ENCODE measurements around the gene PIP5KL1. TPM values are rescaled to one million over a fixed set of nuclear protein-coding genes. Genes with fewer than 3 reads are reported as not detected.

PIP5KL1 gene
- total and polyA plus RNA-seq, 2 of the 8 experiments (the other 6 are each of a cell fraction or from before 2014, with no cell fraction given): 13.4 to 15.4 TPM

GRCh38 chr9:127935765-127936221, 5.2 kb upstream of the PIP5KL1 start:
- no peak overlapping the region for H3K27ac ChIP-seq (ENCODE audit: low read depth, low read length)
- H4K5ac ChIP-seq (ENCODE audit: insufficient read length, low read depth, low read length): no peak overlapping the region
- H2BK5ac ChIP-seq (ENCODE audit: low read depth, low read length): no peak overlapping the region
- no peak overlapping the region for H2AFZ ChIP-seq (ENCODE audit: low read length)
- H3K79me1 ChIP-seq (ENCODE audit: low read depth, low read length): peaks cover 10% of the 10 kb centered on the region
- CTCF ChIA-PET (ENCODE audit: partially characterized antibody): interaction anchor here (35.5 kb wide), 1 partner anchor 95 kb away, joined by 825 read pairs; no protein-coding TSS in a partner anchor
- H2AK5ac ChIP-seq (ENCODE audit: low read depth, low read length): no peak overlapping the region
- no peak overlapping the region for H3K23ac ChIP-seq (ENCODE audit: insufficient read length)
- H2BK12ac ChIP-seq (ENCODE audit: low read depth, low read length): no peak overlapping the region
- no peak for FAIRE-seq
- H3K23me2 ChIP-seq (ENCODE audit: low read depth, low read length): peaks cover 20% of the 10 kb centered on the region; the same call in 1 of the 2 replicates
- no peak overlapping the region for H3K4ac ChIP-seq (replicated peaks; ENCODE audit: insufficient read length, low read depth, low read length)
- H3K4me1 ChIP-seq (replicated peaks in 1 of 4; ENCODE audit: control insufficient read depth in 3 of 4, insufficient read depth in 4 of 4, low read length in 3 of 4): peaks cover 7 to 18% (median 13%) of the 10 kb centered on the region in 4 experiments
- POLR2A ChIA-PET (ENCODE audit: partially characterized antibody): no interaction called here
- peaks cover 0 to 15% of the 10 kb centered on the region in 2 experiments; a peak in 1 of 4 replicates for H3K79me2 ChIP-seq (ENCODE audit: control insufficient read depth in 1 of 2, insufficient read depth in 2 of 2, low read length in 2 of 2)
- no peak overlapping the region for H4K91ac ChIP-seq (replicated peaks; ENCODE audit: insufficient read length, low read length)
- H3K18ac ChIP-seq (ENCODE audit: extremely low read depth, low read length): no peak overlapping the region
- no peak overlapping the region for H3K56ac ChIP-seq (replicated peaks; ENCODE audit: insufficient read length, low read depth, low read length)
- H3K27me3 ChIP-seq (replicated peaks in 1 of 4; ENCODE audit: control insufficient read depth in 3 of 4, extremely low read depth in 1 of 4, insufficient read depth in 3 of 4, low read length in 3 of 4): no peaks in the 10 kb centered on the region
- no peak for DNase-seq (ENCODE audit: low read depth in 1 of 2, low spot score in 2 of 2)
- no peak overlapping the region for H2BK20ac ChIP-seq (ENCODE audit: low read length)
- H3K9ac ChIP-seq (replicated peaks in 1 of 4; ENCODE audit: extremely low read depth in 1 of 4, low read depth in 3 of 4, low read length in 3 of 4): no peak overlapping the region; a peak in 1 of 7 replicates
- H3K4me3 ChIP-seq (ENCODE audit: extremely low read depth in 1 of 4, insufficient read depth in 2 of 4, low read depth in 3 of 4, low read length in 4 of 4): no peak overlapping the region
- H2BK15ac ChIP-seq (ENCODE audit: low read length): no peak overlapping the region
- no peak overlapping the region for H3K14ac ChIP-seq (ENCODE audit: insufficient read length)
- peaks cover 1 to 22% of the 10 kb centered on the region in 2 experiments for H4K20me1 ChIP-seq (replicated peaks in 1 of 2; ENCODE audit: control insufficient read depth in 1 of 2, insufficient read depth in 2 of 2, low read length in 2 of 2)
- H4K8ac ChIP-seq (ENCODE audit: extremely low read depth, insufficient read depth, low read length): no peak overlapping the region
- H2BK120ac ChIP-seq (replicated peaks; ENCODE audit: low read depth, low read length): no peak overlapping the region
- peaks cover 0 to 3% (median 0%) of the 10 kb centered on the region in 4 experiments; a peak in 2 of 8 replicates for H3K36me3 ChIP-seq (ENCODE audit: control insufficient read depth in 2 of 4, insufficient read depth in 4 of 4, low read length in 3 of 4)
- no peak for TF ChIP-seq JUN (IDR thresholded peaks at IDR 0.05; ENCODE audit: low read depth, low read length)
- TF ChIP-seq ATF2 (IDR thresholded peaks at IDR 0.05; ENCODE audit: low read length): no peak
- no peak for TF ChIP-seq RXRA (IDR thresholded peaks at IDR 0.05; ENCODE audit: insufficient read depth, low read depth, low read length)
- no peak for TF ChIP-seq SP1 (IDR thresholded peaks at IDR 0.05; ENCODE audit: low read depth, low read length)
- TF ChIP-seq GABPA (IDR thresholded peaks at IDR 0.05; ENCODE audit: borderline replicate concordance, insufficient read depth, low read length): no peak
- TF ChIP-seq CTBP2 (IDR thresholded peaks at IDR 0.05; ENCODE audit: borderline replicate concordance, insufficient read depth, insufficient read length, low read length): no peak
- TF ChIP-seq NRF1 (IDR thresholded peaks at IDR 0.05; ENCODE audit: low read depth, low read length): no peak
- no peak for TF ChIP-seq KDM1A (IDR thresholded peaks at IDR 0.05; ENCODE audit: borderline replicate concordance, low read length)
- TF ChIP-seq HDAC6 (IDR thresholded peaks at IDR 0.05; ENCODE audit: low read depth, low read length): no peak
- no peak for TF ChIP-seq RBBP5 (IDR thresholded peaks at IDR 0.05; ENCODE audit: borderline replicate concordance, low read depth, low read length)
- no peak for TF ChIP-seq SIRT6 (IDR thresholded peaks at IDR 0.05; ENCODE audit: low read length)
- TF ChIP-seq POLR2A (IDR thresholded peaks at IDR 0.05; ENCODE audit: control extremely low read depth in 1 of 2, low read depth in 2 of 2, low read length in 2 of 2): no peak
- H3K4me2 ChIP-seq (ENCODE audit: insufficient read depth in 1 of 2, low read depth in 2 of 2, low read length in 2 of 2): peak overlapping the region in 1 of 2 experiments; percentile 84; a peak in 1 of 4 replicates
- no peaks in the 10 kb centered on the region for H3K9me3 ChIP-seq (ENCODE audit: insufficient read depth in 2 of 2, low read depth in 1 of 2, low read length in 1 of 2)
- 95% methylated on average over 4 of the region's 4 CpGs; no CpG with 5 or more reads in 1 of the 2 experiments for WGBS, 2 experiments (ENCODE audit: extremely low coverage in 1 of 2, insufficient coverage in 1 of 2, insufficient read length in 1 of 2, insufficient replicate concordance in 2 of 2, low coverage in 1 of 2, low lambda C conversion rate in 2 of 2, missing lambda C conversion rate in 1 of 2)
